IPS-15b (cell line): ENCODE measurements around the gene SSBP3.

Experiments used
- H3K27me3 ChIP-seq: one replicate; pipeline ENCODE4 v1.6.1; 2013; ENCODE audit warnings: low read length; ENCODE audit not compliant: control insufficient read depth, insufficient read depth
- H3K36me3 ChIP-seq: one replicate; pipeline ENCODE4 v1.6.1; 2013; ENCODE audit warnings: low read length; ENCODE audit not compliant: control insufficient read depth, insufficient read depth
- H3K4me1 ChIP-seq: one replicate; pipeline ENCODE4 v1.6.1; 2013; ENCODE audit warnings: mild to moderate bottlenecking, low read length; ENCODE audit not compliant: control insufficient read depth, insufficient read depth
- H3K4me3 ChIP-seq: one replicate; pipeline ENCODE4 v1.5.1; 2013; ENCODE audit warnings: low read depth, low read length
- H3K9ac ChIP-seq: one replicate; pipeline ENCODE4 v1.6.1; 2013; ENCODE audit warnings: low read depth, mild to moderate bottlenecking, low read length
- H3K9me3 ChIP-seq: one replicate; pipeline ENCODE4 v1.6.1; 2013; ENCODE audit warnings: mild to moderate bottlenecking, low read length; ENCODE audit not compliant: control insufficient read depth, insufficient read depth

Gene SSBP3

GRCh38 chr1:54376430-54377039 is 29.7 kb downstream of the SSBP3 start:
- no peaks in the 10 kb centered on the region for H3K9me3 ChIP-seq
- no peak overlapping the region for H3K4me3 ChIP-seq
- no peaks in the 10 kb centered on the region for H3K27me3 ChIP-seq
- H3K9ac ChIP-seq = no peak overlapping the region
- peaks cover 58% of the 10 kb centered on the region for H3K4me1 ChIP-seq
- H3K36me3 ChIP-seq = peaks cover 8% of the 10 kb centered on the region

GRCh38 chr1:54375712-54376429 is 30.3 kb downstream of the SSBP3 start:
- peaks cover 58% of the 10 kb centered on the region for H3K4me1 ChIP-seq
- H3K9me3 ChIP-seq = no peaks in the 10 kb centered on the region
- no peaks in the 10 kb centered on the region for H3K27me3 ChIP-seq
- peak overlapping the region; percentile 9 for H3K9ac ChIP-seq
- H3K4me3 ChIP-seq = no peak overlapping the region
- H3K36me3 ChIP-seq = peaks cover 8% of the 10 kb centered on the region

GRCh38 chr1:54375298-54375697 is 30.9 kb downstream of the SSBP3 start:
- peaks cover 54% of the 10 kb centered on the region for H3K4me1 ChIP-seq
- H3K4me3 ChIP-seq = no peak overlapping the region

GRCh38 chr1:54374766-54375165 is 31.4 kb downstream of the SSBP3 start:
- no peak overlapping the region for H3K4me3 ChIP-seq
- H3K9me3 ChIP-seq = no peaks in the 10 kb centered on the region
- H3K9ac ChIP-seq = no peak overlapping the region
- peaks cover 50% of the 10 kb centered on the region for H3K4me1 ChIP-seq
- H3K27me3 ChIP-seq = no peaks in the 10 kb centered on the region
- peaks cover 8% of the 10 kb centered on the region for H3K36me3 ChIP-seq

More at GRCh38 chr1:54375298-54375697, 30.9 kb downstream of the SSBP3 start:
- no peaks in the 10 kb centered on the region for H3K9me3 ChIP-seq
- H3K36me3 ChIP-seq = peaks cover 8% of the 10 kb centered on the region
- no peaks in the 10 kb centered on the region for H3K27me3 ChIP-seq
- no peak overlapping the region for H3K9ac ChIP-seq

GRCh38 chr1:54372978-54373377 is 33.2 kb downstream of the SSBP3 start:
- Histone ChIP-seq H3K4me3 (no peak overlapping the region), H3K4me1 (peaks cover 36% of the 10 kb centered on the region), H3K36me3 (peaks cover 8% of the 10 kb centered on the region), H3K9ac (no peak overlapping the region), H3K27me3 (no peaks in the 10 kb centered on the region), H3K9me3 (no peaks in the 10 kb centered on the region)

GRCh38 chr1:54371942-54372275 is 34.3 kb downstream of the SSBP3 start:
- peaks cover 4% of the 10 kb centered on the region for H3K36me3 ChIP-seq
- H3K4me1 ChIP-seq = peaks cover 31% of the 10 kb centered on the region
- no peaks in the 10 kb centered on the region for H3K9me3 ChIP-seq
- no peaks in the 10 kb centered on the region for H3K27me3 ChIP-seq
- no peak overlapping the region for H3K9ac ChIP-seq
- no peak overlapping the region for H3K4me3 ChIP-seq

GRCh38 chr1:54371038-54371941 is 34.9 kb downstream of the SSBP3 start:
- H3K9me3 ChIP-seq = no peaks in the 10 kb centered on the region
- no peak overlapping the region for H3K4me3 ChIP-seq
- no peak overlapping the region for H3K9ac ChIP-seq
- H3K27me3 ChIP-seq = no peaks in the 10 kb centered on the region
- H3K4me1 ChIP-seq = peaks cover 25% of the 10 kb centered on the region
- peaks cover 4% of the 10 kb centered on the region for H3K36me3 ChIP-seq

- Histone ChIP-seq H3K4me3 (no peak overlapping the region), H3K9me3 (no peaks in the 10 kb centered on the region), H3K27me3 (no peaks in the 10 kb centered on the region), H3K4me1 (peaks cover 23% of the 10 kb centered on the region), H3K9ac (no peak overlapping the region), H3K36me3 (peaks cover 4% of the 10 kb centered on the region)
These were observed 35.8 kb downstream of the SSBP3 start for GRCh38 chr1:54370287-54370989.

GRCh38 chr1:54367613-54368012 is 38.6 kb downstream of the SSBP3 start:
- Histone ChIP-seq H3K4me3 (no peak overlapping the region), H3K4me1 (peaks cover 30% of the 10 kb centered on the region), H3K36me3 (no peaks in the 10 kb centered on the region), H3K9me3 (no peaks in the 10 kb centered on the region), H3K9ac (no peak overlapping the region), H3K27me3 (no peaks in the 10 kb centered on the region)

GRCh38 chr1:54365847-54366246 is 40.3 kb downstream of the SSBP3 start:
- H3K27me3 ChIP-seq = no peaks in the 10 kb centered on the region
- no peak overlapping the region for H3K4me3 ChIP-seq
- no peaks in the 10 kb centered on the region for H3K36me3 ChIP-seq
- H3K9me3 ChIP-seq = no peaks in the 10 kb centered on the region
- H3K4me1 ChIP-seq = peaks cover 38% of the 10 kb centered on the region
- H3K9ac ChIP-seq = no peak overlapping the region

- Histone ChIP-seq H3K9ac (no peak overlapping the region), H3K36me3 (no peaks in the 10 kb centered on the region)
These were observed 40.8 kb downstream of the SSBP3 start for GRCh38 chr1:54365398-54365797.

More at GRCh38 chr1:54365398-54365797, 40.8 kb downstream of the SSBP3 start:
- H3K27me3 ChIP-seq = no peaks in the 10 kb centered on the region
- H3K4me3 ChIP-seq = no peak overlapping the region
- H3K4me1 ChIP-seq = peaks cover 38% of the 10 kb centered on the region
- no peaks in the 10 kb centered on the region for H3K9me3 ChIP-seq
